ENCODE data around the gene SKAP1.
A peak's percentile ranks its signal among the peaks of the same experiment; 100 is the strongest.

SKAP1 gene

GRCh38 chr17:48102798-48103715 is 327.0 kb downstream of the SKAP1 start:
- DNase-seq (peak; percentile 45 to 53), ATAC-seq (no peak)
- peaks cover 9 to 11% of the 10 kb centered on the region in 2 donors for H3K9me3 Mint-ChIP-seq
- H3K27me3 Mint-ChIP-seq, result no peaks in the 10 kb centered on the region
- peaks cover 64% of the 10 kb centered on the region for H3K4me1 Mint-ChIP-seq
- peak overlapping the region in 1 of 2 donors; percentile 88 for H3K27ac Mint-ChIP-seq
- H3K4me3 Mint-ChIP-seq, result peak overlapping the region; percentile 60 to 64

DNA sequence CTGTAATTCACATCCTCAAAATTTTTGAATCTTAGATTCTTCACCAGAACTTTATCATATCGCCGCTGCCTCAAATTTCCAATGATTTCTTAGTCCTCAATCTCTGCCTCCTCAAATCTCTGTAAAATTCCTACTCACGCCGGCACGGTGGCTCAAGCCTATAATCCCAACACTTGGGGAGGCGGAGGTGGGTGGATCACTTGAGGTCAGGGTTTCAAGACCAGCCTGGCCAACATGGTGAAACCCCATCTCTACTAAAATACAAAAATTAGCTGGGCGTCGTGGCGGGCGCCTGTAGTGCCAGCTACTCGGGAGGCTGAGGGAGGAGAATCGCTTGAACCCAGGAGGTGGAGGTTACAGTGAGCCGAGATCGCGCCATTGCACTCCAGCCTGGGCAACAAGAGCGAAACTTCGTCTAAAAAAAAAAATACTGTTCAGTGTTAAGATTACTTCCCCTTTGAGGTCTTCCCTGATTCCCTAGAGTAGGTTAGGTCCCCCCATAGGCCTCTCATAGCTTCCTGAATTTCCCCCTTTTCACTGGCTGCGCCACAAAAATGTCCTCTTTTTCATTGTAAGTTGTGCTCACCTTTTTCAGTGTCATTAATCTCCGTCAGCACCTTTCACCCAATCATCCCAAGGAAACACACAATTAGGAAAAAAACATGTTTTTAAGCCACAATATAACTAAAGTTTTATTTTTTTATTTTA is 327.8 kb downstream of the SKAP1 start:
- Mint-ChIP-seq H3K27me3 (no peaks in the 10 kb centered on the region), H3K27ac (peak overlapping the region in 1 of 2 donors; percentile 46), H3K4me3 (peak overlapping the region; percentile 62 to 71), H3K4me1 (peaks cover 64% of the 10 kb centered on the region), H3K9me3 (peaks cover 9 to 11% of the 10 kb centered on the region in 2 donors)
- DNase-seq (no peak), ATAC-seq (no peak)

DNA sequence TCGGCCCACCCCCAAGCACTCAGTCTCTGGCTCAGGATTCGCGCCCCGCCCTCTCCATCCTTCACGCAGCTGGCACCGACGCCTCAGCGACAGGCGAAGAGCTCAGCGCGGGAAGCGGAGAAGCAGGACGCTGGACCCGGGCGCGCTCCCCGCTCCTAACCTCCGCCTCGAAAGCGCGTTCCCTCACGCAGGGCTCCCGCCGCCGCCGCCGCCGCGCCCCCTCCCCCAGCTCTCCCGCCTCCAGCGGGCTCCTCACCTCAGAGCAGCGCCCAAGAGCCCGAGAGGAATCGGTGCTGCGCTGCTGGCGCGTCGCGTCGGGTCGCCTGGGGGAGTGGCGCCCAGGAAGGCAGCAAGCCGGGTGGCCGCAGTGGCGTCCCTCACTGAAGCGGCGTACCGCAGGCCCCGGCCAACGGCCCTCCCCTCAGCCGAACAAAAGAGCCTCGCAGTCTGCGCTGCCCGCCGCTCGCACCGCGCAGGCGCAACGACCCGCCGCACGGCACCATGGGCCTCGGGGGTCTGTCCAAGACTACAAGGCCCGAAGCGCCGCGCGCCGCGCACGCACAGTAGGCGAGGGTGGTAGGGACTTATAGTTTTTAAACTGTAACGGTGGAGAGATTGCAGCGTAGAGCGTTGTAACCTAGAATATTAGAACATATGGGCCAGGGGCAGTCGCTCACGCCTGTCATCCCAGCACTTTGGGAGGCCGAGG is 328.8 kb downstream of the SKAP1 start, which contains the start of gene CBX1:
Gene CBX1, minus strand, starts transcription at position 467 of the 709 bp plus-strand sequence. CDS start 24,474 bp downstream, outside the sequence.
- Mint-ChIP-seq H3K4me1 (peaks cover 61% of the 10 kb centered on the region), H3K27ac (peak within 1 kb of the TSS; percentile 91 to 96), H3K4me3 (peak within 1 kb of the TSS; percentile 85 to 93), H3K27me3 (no peaks in the 10 kb centered on the region), H3K9me3 (peaks cover 9 to 11% of the 10 kb centered on the region in 2 donors)
- DNase-seq, result peak; percentile 96
- peak; percentile 97 for ATAC-seq

GRCh38 chr17:48100591-48101011 is 329.4 kb downstream of the SKAP1 start:
- Mint-ChIP-seq H3K9me3 (peaks cover 9 to 11% of the 10 kb centered on the region in 2 donors), H3K27ac (peak overlapping the region; percentile 49 to 80), H3K4me1 (peaks cover 67% of the 10 kb centered on the region), H3K27me3 (no peaks in the 10 kb centered on the region), H3K4me3 (peak overlapping the region; percentile 85 to 93)
- ATAC-seq (no peak), DNase-seq (no peak)

DNA sequence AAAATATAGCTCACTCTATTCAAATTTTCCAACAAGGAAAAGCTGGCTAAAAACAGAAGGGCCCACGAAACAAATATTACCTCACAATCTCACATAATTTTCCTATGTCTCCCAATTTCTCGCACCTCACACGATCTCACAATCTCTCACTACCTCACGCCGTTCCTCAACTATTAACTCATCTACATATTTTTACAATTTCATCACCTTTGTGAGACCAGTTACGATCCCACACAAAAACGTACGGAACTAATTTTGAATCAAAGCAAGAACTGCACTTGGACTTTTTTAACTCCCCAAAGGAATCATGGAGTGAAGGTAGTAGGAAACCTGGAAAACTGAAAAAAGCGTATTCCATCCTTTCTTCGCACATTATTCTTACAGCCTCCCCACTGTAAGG is 329.9 kb downstream of the SKAP1 start:
- Mint-ChIP-seq H3K4me3 (peak overlapping the region; percentile 85 to 93), H3K9me3 (peaks cover 9 to 11% of the 10 kb centered on the region in 2 donors), H3K27me3 (no peaks in the 10 kb centered on the region), H3K4me1 (peaks cover 69% of the 10 kb centered on the region), H3K27ac (no peak overlapping the region)
- ATAC-seq, result no peak
- DNase-seq, result no peak

GRCh38 chr17:48095611-48096010 is 334.4 kb downstream of the SKAP1 start:
- Mint-ChIP-seq H3K27me3 (no peaks in the 10 kb centered on the region), H3K4me1 (peaks cover 34% of the 10 kb centered on the region), H3K27ac (no peak overlapping the region), H3K4me3 (no peak overlapping the region), H3K9me3 (no peaks in the 10 kb centered on the region)
- ATAC-seq (no peak), DNase-seq (no peak)

DNA sequence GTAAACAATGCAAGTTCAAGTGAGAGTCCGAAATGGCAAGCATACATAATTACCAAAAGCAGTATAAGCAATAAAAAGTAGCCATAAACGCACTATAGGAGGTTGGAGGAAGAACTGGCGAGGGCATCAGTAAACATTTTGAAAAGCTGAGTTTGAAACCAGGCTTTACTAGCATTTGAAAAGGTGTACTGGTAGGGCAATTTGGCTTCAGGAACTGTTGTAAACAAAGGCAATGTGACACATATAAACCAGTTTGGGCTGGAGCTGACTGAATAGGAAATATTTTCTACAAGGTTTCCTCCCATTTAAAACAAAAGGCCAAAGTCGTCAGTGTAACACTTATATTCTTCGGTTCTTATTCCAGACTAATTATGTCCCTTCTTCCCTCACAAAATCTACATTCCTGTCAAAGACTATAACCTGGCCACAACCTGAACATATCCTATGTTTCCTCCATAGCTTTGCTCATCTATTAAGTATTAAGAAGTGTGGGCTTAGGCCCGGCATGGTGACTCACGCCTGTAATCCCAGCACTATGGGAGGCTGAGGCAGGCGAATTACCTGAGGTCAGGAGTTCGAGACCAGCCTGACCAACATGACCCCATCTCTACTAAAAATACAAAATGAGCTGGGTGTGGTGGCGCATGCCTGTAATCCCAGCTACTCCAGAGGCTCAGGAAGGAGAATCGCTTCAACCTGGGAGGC is 336.5 kb downstream of the SKAP1 start:
- H3K27ac Mint-ChIP-seq, result no peak overlapping the region
- H3K9me3 Mint-ChIP-seq, result no peaks in the 10 kb centered on the region
- H3K4me1 Mint-ChIP-seq, result peaks cover 23% of the 10 kb centered on the region
- DNase-seq (no peak), ATAC-seq (no peak)
- no peak overlapping the region for H3K4me3 Mint-ChIP-seq
- H3K27me3 Mint-ChIP-seq, result no peaks in the 10 kb centered on the region

GRCh38 chr17:48084932-48085331 is 345.1 kb downstream of the SKAP1 start:
- Mint-ChIP-seq H3K27ac (no peak overlapping the region), H3K4me1 (peaks cover 8% of the 10 kb centered on the region), H3K9me3 (no peaks in the 10 kb centered on the region), H3K4me3 (no peak overlapping the region), H3K27me3 (no peaks in the 10 kb centered on the region)
- ATAC-seq (no peak), DNase-seq (no peak)
